HG03159 (cell line): ENCODE measurements around the gene CRISP1.
"Not testable (repeated sequence)": the region's sequence is repeated elsewhere in the genome, so short reads cannot be mapped to it uniquely, and the experiment has no call there.

Experiments used
- ATAC-seq: cut with Tn5 transposase; IDR thresholded peaks from one replicate; pipeline ENCODE4 v1.9.1; 2021; ENCODE audit warnings: mild to moderate bottlenecking, moderate library complexity; ENCODE audit not compliant: unreplicated experiment

Gene CRISP1

DNA sequence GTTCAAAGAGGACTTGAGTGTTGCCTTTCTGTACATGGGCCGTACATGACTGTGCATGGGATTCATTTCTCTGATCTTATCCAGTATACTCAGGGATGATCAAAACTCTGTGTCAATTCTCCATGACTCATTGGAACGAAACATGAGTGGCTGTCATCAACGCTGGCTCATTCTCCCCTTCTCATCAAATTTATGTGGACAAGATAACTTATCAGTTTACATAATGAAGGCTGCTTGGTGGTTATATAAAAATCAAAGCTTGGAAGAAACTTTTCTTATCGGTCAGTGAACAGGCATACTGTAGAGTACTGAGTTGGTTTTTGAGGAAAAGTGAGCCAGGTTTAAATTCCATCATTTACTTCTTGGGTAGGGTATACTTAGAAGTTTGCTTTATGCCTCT, 24.9 kb downstream of the CRISP1 start:
- no peak for ATAC-seq

DNA sequence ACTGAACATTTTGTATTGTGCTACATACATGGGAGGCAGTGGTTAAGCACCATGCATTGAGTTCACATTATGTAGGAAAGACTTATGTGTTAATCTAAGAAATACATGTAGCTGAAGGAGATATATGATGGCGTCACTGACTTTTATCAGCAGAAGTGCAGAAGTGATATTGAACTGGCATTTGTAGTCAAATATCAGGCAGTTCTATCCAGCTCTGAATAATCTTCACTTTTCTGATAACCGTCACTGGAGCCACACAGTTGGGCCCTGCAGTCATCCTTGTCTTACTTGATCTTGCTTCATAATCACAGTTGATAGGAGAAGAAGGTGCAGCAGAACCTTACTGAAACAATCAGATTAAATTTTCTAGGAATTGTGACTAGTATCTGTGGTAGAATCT, 26.4 kb downstream of the CRISP1 start:
- ATAC-seq = no peak

DNA sequence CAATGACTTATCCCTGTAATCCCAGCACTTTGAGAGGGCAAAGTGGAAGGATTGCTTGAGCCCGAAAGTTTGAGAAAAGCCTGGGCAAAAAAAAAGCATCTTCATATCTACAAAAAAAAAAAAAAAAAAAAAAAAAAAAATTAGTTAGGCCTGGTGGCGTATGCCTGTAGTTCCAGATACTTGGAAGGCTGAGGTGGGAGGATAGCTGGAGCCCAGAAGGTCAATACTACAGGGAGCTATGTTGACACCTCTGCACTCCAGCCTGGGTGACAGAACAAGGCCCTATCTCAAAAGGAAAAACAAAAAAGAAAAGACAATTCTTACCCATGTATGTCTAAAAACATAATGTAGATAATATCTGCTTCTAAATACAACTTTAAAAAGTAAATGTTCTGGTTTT, 27.2 kb downstream of the CRISP1 start:
- ATAC-seq = no peak

DNA sequence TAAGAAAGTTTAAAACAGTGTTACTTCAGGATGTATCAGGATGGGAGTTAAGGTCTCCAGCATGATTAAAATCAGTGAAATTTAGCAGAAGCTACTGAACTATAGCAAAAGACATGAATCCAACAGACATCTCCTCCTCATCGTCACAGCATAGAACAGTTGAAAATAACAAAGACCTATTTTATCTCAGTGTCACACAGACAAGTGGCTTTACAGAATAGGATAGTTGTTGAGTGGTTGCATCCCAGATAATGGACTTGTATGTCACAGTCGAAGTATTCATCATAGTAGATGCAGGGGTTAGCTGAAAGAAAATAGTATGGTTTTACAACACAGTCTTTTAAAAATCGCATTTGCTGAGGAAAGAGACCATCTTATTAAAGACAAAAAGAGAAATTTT, 31.2 kb downstream of the CRISP1 start:
- no peak for ATAC-seq

DNA sequence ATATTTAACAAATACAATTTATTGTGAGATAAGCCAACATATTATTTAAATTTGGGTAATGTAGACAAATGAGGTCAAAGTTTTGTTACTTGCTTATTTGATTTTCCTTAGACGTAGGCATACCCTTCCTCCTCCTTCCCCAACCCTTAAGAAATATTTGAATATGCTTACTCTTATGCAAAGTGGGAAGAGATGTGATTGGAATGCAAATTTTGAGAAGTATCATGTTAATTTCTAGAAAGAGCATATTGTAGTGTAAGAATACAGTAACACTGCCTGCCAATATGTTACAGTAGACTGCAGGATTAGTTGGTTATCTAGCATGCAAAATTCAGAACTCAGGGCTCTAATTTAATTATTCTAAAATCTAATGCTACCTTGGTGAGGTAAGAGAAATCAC, 32.9 kb downstream of the CRISP1 start:
- no peak for ATAC-seq

DNA sequence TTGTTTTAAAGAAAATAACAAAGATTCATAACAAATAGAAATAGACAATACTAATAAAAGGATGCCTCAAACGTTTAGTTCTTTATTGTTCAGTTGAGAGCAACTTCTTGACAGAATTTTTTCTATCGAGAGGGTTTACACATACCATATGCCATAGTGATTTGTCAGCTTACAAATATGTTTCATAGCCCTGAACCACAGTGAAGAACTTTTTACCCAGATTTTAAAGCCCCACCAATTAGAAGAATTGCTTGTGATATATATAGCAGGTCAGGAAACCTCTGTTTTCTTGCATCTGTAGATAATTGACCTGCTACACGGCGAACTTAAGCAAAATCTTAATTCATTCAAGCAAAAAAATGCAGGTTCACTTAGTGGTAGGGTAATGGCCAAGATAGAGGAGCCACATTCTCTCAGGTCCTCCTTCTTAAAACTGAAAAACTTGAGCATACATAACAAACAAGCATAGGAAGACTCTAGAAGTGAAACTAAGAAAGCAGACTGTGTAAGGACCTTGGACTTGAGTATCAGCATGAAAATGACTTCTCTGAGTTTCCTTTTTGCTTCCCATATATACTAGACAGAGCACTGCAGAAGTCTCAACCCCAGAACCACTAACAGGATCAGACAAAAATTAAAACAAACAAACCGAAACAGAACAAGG, 39.5 kb downstream of the CRISP1 start:
- peak; percentile 98 for ATAC-seq

DNA sequence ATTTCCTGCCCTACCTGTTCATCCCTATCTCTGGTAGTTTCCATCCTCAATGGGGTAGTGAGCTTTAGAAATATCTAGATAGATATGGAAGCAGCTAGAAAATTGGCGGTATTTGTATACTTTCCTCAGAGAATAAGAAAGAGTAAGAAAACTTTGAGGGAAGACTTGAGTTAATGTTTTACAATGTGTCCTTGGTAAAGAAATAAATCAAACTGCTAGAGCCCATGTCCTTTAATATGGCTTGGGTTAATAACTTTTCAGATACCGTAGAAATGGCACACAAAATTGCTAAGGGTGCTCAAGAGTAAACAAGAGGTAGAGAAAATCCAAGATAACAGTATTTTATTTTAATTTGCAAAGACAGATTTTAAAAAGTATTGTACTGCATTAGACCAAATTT, 51.2 kb downstream of the CRISP1 start:
- ATAC-seq = no peak

DNA sequence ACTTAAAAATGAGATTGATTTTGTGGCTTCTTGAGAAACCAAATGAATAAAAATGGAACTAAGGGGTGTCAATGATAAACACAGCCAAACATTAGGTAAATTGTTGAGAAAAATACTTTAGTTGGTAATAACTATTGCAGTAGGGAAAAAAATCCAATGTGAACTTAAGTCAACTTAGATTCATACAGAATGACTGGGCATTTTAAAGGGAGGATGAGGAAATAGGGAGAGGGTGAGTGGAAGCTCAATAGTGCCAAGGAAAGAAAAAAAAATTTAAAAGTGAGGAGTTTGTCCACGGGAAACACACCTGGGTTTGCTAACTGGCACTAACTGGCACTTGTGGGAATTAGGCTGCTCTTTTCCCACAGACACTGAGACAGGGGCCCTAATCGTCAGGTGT, 53.1 kb downstream of the CRISP1 start:
- no peak for ATAC-seq

DNA sequence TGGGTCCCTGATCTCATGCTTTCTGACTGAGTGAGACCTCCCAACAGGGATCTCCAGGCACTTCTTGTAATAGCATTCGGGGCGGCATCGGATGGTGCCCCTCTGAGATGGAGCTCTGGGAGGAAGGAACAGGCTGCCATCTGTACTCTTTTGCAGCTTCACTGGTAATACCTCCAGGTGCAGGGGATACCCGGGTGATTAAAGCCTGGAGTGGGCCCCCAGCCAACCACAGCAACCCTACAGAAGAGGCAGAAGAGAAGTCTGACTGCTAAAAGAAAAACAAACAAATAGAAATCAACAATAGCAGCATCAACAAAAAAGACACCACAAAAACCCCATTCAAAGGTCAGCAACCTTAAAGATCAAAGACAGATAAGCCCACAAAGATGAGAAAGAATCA, 60.2 kb downstream of the CRISP1 start:
- ATAC-seq = no peak

DNA sequence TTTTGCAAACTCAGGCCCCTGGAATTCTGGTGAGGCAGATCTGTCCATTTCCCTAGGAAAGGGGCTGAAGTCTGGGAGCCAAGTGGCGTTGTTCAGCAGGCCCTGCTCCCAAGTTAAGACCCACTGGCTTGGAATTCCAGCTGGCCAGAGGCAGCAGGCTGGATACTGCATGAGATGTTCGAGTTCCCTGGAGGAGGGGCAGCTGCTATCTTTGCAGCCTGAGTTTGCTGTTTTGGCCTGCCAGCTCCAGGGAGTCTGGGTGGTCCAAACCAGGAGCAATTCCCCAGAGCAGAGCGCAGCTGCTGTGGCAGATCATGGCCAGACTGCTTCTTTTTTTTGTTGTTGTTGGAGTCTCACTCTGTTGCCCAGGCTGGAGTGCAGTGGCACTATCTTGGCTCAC, 61.1 kb downstream of the CRISP1 start:
- ATAC-seq = no peak

DNA sequence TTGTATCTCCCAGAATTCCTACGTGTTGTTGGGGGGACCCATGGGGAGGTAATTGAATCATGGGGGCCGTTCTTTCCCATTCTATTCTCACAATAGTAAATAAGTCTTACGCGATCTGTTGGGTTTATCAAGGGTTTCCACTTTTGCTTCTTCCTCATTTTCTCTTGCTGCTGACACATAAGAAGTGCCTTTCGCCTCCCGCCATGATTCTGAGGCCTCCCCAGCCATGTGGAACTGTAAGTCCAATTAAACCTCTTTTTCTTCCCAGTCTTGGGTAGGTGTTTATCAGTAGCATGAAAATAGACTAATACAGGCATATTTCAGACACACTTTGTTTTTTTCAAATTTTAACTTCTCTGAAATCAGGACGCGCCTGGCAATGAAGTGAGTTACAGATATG, 64.8 kb downstream of the CRISP1 start:
- no peak for ATAC-seq

DNA sequence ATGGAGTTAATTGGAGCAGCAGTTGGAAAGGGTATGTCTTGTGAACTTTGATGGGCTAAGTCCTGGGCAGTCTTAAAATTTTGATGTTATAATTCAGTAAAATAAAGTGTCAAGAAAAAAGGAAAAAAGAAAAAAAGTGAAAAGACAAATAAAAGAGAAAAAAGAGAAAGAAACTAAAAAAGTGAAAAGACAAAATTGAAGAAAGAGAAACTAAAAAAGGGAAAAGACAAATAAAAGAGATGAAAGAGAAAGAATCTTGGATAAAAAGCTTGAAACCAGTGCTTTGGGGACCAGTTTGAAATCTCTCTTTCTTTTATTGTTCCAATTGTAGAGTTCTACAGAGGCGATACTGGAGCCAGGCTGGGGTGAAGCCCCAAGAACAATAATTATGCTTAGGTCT, 67.2 kb downstream of the CRISP1 start:
- ATAC-seq = no peak

DNA sequence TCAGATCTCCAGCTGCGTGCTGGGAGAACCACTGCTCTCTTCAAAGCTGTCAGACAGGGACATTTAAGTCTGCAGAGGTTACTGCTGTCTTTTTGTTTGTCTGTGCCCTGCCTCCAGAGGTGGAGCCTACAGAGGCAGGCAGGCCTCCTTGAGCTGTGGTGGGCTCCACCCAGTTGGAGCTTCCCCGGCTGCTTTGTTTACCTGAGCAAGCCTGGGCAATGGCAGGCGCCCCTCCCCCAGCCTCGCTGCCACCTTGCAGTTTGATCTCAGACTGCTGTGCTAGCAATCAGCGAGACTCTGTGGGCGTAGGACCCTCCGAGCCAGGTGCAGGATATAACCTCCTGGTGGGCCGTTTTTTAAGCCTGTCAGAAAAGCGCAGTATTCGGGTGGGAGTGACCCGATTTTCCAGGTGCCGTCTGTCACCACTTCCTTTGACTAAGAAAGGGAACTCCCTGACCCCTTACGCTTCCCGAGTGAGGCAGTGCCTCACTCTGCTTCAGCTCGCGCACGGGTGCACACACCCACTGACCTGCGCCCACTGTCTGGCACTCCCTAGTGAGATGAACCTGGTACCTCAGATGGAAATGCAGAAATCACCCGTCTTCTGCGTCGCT, 69.4 kb downstream of the CRISP1 start:
- not testable (repeated sequence) for ATAC-seq

DNA sequence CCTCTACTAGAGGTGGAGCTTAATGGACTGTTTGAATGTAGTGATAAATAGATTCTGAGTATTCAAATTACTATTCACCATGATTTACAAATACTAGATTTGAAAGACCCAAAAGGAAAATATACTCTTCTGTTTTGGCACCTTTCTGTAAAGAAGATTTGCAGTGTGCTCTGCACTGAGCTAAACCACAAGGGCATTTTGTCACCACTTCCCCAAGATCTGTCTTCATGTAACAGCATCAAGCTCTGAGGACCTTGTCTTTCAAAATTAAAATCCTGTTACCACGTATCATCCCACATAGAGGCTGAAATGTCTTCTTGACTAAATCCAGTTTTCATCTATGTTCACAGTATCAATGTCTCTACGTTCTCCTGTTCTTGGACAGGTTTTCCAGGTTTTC, 76.0 kb downstream of the CRISP1 start:
- no peak for ATAC-seq

DNA sequence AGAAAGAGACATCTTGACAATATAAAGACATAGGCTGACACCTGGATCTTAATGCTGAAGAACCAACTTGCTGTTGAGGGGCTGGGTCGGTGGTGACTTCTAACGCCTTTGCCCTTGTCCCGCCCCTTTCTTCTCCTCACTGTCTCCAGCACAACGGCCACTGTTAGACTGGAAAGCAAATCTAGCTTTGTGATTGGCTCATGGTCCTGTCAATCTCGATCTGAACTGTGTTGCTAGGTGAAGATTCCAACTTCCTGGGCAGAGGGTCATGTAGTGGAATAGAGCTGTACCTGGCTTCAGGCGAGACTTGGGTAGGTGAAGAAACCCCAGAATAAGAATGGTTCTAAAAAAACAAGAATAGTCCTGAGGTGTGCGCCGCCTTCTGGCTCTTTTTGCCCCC, 79.2 kb downstream of the CRISP1 start, which contains the start of gene PGK2:
PGK2 (minus strand) TSS at position 110 of the 400 bp plus-strand sequence; CDS start at position 12, 98 bp downstream.
- no peak for ATAC-seq

DNA sequence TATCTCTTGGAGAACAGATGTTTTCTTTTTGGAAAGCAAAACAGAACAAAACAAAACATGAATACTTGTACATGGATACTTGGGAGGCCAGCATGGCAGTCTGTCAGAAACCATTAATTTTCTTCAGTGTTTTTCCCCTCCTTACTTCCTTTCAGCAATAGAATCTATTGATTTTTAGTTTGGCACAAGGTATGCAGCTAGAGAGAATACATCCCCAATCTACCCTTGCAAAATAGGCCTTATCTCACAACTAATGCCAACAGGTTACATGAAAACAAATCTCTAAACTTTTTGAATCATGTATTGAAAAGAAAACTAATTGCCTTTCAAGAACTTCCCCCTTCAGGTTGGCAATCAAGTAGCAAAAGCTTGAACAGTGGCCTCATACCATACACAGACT, 82.1 kb downstream of the CRISP1 start:
- no peak for ATAC-seq
